A673 (cell line): ENCODE results near the gene CDCA7L.

ENCODE experiments used
- CTCF ChIP-seq: fragments of 300-800, 200-600 bp; sonication (generic); conservative IDR thresholded peaks from 2 replicates; pipeline ENCODE4 v1.5.1; 2017; ENCODE audit warnings: low read depth, mild to moderate bottlenecking, antibody characterized with exemption, low read length, moderate library complexity, mixed read lengths
- EZH2 ChIP-seq: fragments of 200-600 bp; sonication (generic); IDR thresholded peaks from 2 replicates; pipeline ENCODE4 v1.6.1; 2017; ENCODE audit warnings: borderline replicate concordance, low read depth, mild to moderate bottlenecking, mixed read lengths, antibody characterized with exemption, low read length; ENCODE audit not compliant: poor library complexity, severe bottlenecking

GRCh38 chr7:21962677-21963076, 17.0 kb upstream of the CDCA7L start:
- TF ChIP-seq CTCF (no peak), EZH2 (no peak)
